Stimulated activated CD8-positive, alpha-beta memory T cell treated with anti-CD3 and anti-CD28 coated beads, Interleukin-12 subunit alpha, Interleukin-12 subunit beta, amount 100 ng/mL, for 24 hours (primary cell): ENCODE results near the gene INPP5F.

ENCODE experiments used
- DNase-seq: peaks from one replicate; pipeline ENCODE4 v3.0.0-alpha.2; 2020; ENCODE audit errors: extremely low read depth

The INPP5F gene

GRCh38 chr10:119817991-119818888 is 92.4 kb downstream of the INPP5F start:
- DNase-seq: no peak

- no peak for DNase-seq
These were observed 93.0 kb downstream of the INPP5F start for GRCh38 chr10:119818889-119819270.

GRCh38 chr10:119821182-119821581 is 95.3 kb downstream of the INPP5F start:
- no peak for DNase-seq

GRCh38 chr10:119824299-119824698 is 98.4 kb downstream of the INPP5F start:
- no peak for DNase-seq

GRCh38 chr10:119826771-119827170 is 100.9 kb downstream of the INPP5F start:
- no peak for DNase-seq

GRCh38 chr10:119827430-119827829 is 101.6 kb downstream of the INPP5F start:
- DNase-seq: no peak

GRCh38 chr10:119829429-119829828 is 103.6 kb downstream of the INPP5F start:
- DNase-seq: no peak

GRCh38 chr10:119830851-119831250 is 105.0 kb downstream of the INPP5F start:
- DNase-seq: no peak

GRCh38 chr10:119831656-119832055 is 105.8 kb downstream of the INPP5F start:
- DNase-seq: no peak

GRCh38 chr10:119832951-119833350 is 107.1 kb downstream of the INPP5F start:
- DNase-seq: no peak

GRCh38 chr10:119834188-119834587 is 108.3 kb downstream of the INPP5F start:
- DNase-seq: no peak

- DNase-seq: no peak
These were observed 119.8 kb downstream of the INPP5F start for GRCh38 chr10:119845656-119846055.

- DNase-seq: no peak
These were observed 123.4 kb downstream of the INPP5F start for GRCh38 chr10:119849031-119849789.

GRCh38 chr10:119849944-119850343 is 124.1 kb downstream of the INPP5F start:
- DNase-seq: no peak

- no peak for DNase-seq
These were observed 126.4 kb downstream of the INPP5F start for GRCh38 chr10:119852277-119852676.

- DNase-seq: no peak
These were observed 127.0 kb downstream of the INPP5F start for GRCh38 chr10:119852822-119853221.

GRCh38 chr10:119853574-119853973 is 127.7 kb downstream of the INPP5F start:
- DNase-seq: no peak

GRCh38 chr10:119858063-119858462 is 132.2 kb downstream of the INPP5F start:
- no peak for DNase-seq

- DNase-seq: no peak
These were observed 133.8 kb downstream of the INPP5F start for GRCh38 chr10:119859420-119860258.

GRCh38 chr10:119860866-119861607 is 135.2 kb downstream of the INPP5F start:
- no peak for DNase-seq

GRCh38 chr10:119862524-119862923 is 136.7 kb downstream of the INPP5F start:
- DNase-seq: no peak
